WTC11 (cell line): Measurements from ENCODE around the gene CELF2. TPM values are rescaled to one million over a fixed set of nuclear protein-coding genes. Genes with fewer than 3 reads are reported as not detected.

Experiments used
- ATAC-seq: fragments of 200-7000 bp; cut with Tn5 transposase; 2 replicates; pipeline ENCODE4 v1.10.0; 2021; ENCODE audit warnings: mild to moderate bottlenecking, moderate library complexity
- CTCF ChIA-PET: fragments of 300-600 bp; sonication (Branson Sonifier 250); formaldehyde crosslinking; loops from one replicate; lab custom pipeline; 2021; ENCODE audit warnings: antibody characterized with exemption; lab: Charles Lee
- POLR2A ChIA-PET: fragments of 350-600 bp; sonication (Branson Sonifier 250); formaldehyde crosslinking; loops from one replicate; lab custom pipeline; 2021; ENCODE audit warnings: antibody characterized with exemption; lab: Charles Lee
- DNase-seq: peaks from one replicate; pipeline ENCODE4 v3.0.0; 2021; ENCODE audit warnings: low spot score
- H3K27ac Mint-ChIP-seq: 2 replicates; pipeline ENCODE4 v1.8.0; 2021; ENCODE audit warnings: mixed read lengths
- H3K27me3 Mint-ChIP-seq: 2 replicates; pipeline ENCODE4 v1.8.0; 2021; ENCODE audit warnings: low read depth, mild to moderate bottlenecking, moderate library complexity, mixed read lengths
- H3K36me3 Mint-ChIP-seq: 2 replicates; pipeline ENCODE4 v1.8.0; 2021; ENCODE audit warnings: mixed read lengths
- H3K4me1 Mint-ChIP-seq: 2 replicates; pipeline ENCODE4 v1.8.0; 2022; ENCODE audit warnings: mixed read lengths
- H3K4me3 Mint-ChIP-seq: 2 replicates; pipeline ENCODE4 v1.8.0; 2021; ENCODE audit warnings: mild to moderate bottlenecking, moderate library complexity, mixed read lengths
- H3K9me3 Mint-ChIP-seq: 2 replicates; pipeline ENCODE4 v1.8.0; 2021; ENCODE audit warnings: mixed read lengths
- ATF3 ChIP-seq: sonication (generic); formaldehyde crosslinking; conservative IDR thresholded peaks from 2 replicates; pipeline ENCODE4 v1.8.1; 2022; ENCODE audit warnings: mild to moderate bottlenecking, missing genetic modification reagents
- ELF4 ChIP-seq: sonication (generic); formaldehyde crosslinking; IDR thresholded peaks from 2 replicates; pipeline ENCODE4 v1.8.1; 2022; ENCODE audit warnings: low read depth, mild to moderate bottlenecking, moderate library complexity, missing genetic modification reagents
- FOXP1 ChIP-seq: sonication (generic); formaldehyde crosslinking; IDR thresholded peaks from 2 replicates; pipeline ENCODE4 v1.8.0; 2022; ENCODE audit warnings: missing genetic modification reagents, mild to moderate bottlenecking, moderate library complexity, borderline replicate concordance
- GABPB1 ChIP-seq: sonication (generic); formaldehyde crosslinking; IDR thresholded peaks from 2 replicates; pipeline ENCODE4 v1.8.1; 2023; ENCODE audit warnings: mild to moderate bottlenecking, missing genetic modification reagents
- GRHL2 ChIP-seq: fragments of 250-450 bp; sonication (Bioruptor Pico); IDR thresholded peaks from 2 replicates; pipeline ENCODE4 v1.8.0; 2022; ENCODE audit warnings: mild to moderate bottlenecking, moderate library complexity; ENCODE audit not compliant: insufficient replicate concordance, severe bottlenecking
- HMGXB4 ChIP-seq: sonication (generic); formaldehyde crosslinking; IDR thresholded peaks from 2 replicates; pipeline ENCODE4 v1.8.1; 2023; ENCODE audit warnings: mild to moderate bottlenecking, moderate library complexity, missing genetic modification reagents
- JAZF1 ChIP-seq: fragments of 250-450 bp; sonication (Bioruptor Pico); IDR thresholded peaks from 2 replicates; pipeline ENCODE4 v1.9.0; 2021; ENCODE audit warnings: moderate library complexity, mild to moderate bottlenecking, inconsistent platforms
- NFATC4 ChIP-seq: fragments of 250-450 bp; sonication (Bioruptor Pico); IDR thresholded peaks from 2 replicates; pipeline ENCODE4 v1.9.0; 2021; ENCODE audit warnings: mild to moderate bottlenecking
- NFYB ChIP-seq: sonication (generic); formaldehyde crosslinking; conservative IDR thresholded peaks from 2 replicates; pipeline ENCODE4 v1.8.0; 2022; ENCODE audit warnings: low read depth, missing genetic modification reagents
- NR2C2 ChIP-seq: sonication (generic); formaldehyde crosslinking; IDR thresholded peaks from 2 replicates; pipeline ENCODE4 v1.8.0; 2022; ENCODE audit warnings: mild to moderate bottlenecking, missing genetic modification reagents
- PRRX2 ChIP-seq: fragments of 250-450 bp; sonication (Bioruptor Pico); IDR thresholded peaks from 2 replicates; pipeline ENCODE4 v1.8.0; 2021; ENCODE audit warnings: mild to moderate bottlenecking
- RORB ChIP-seq: fragments of 250-450 bp; sonication (Bioruptor Pico); IDR thresholded peaks from 2 replicates; pipeline ENCODE4 v1.9.0; 2021; ENCODE audit warnings: mild to moderate bottlenecking
- ZNF121 ChIP-seq: sonication (generic); formaldehyde crosslinking; IDR thresholded peaks from 2 replicates; pipeline ENCODE4 v1.8.0; 2023; ENCODE audit warnings: missing genetic modification reagents
- ZNF138 ChIP-seq: sonication (generic); formaldehyde crosslinking; conservative IDR thresholded peaks from 2 replicates; pipeline ENCODE4 v1.8.1; 2022; ENCODE audit warnings: mild to moderate bottlenecking, moderate library complexity, missing genetic modification reagents
- total RNA-seq: library from RNA; stranded (reverse); gene quantifications from 3 replicates; pipeline ENCODE4 v1.2.3, GENCODE V29; 2021
- TF ChIP-seq, protein P1 (sequence below): sonication (generic); formaldehyde crosslinking; IDR thresholded peaks from 2 replicates; pipeline ENCODE4 v1.8.0; 2023; ENCODE audit warnings: missing genetic modification reagents
- TF ChIP-seq, protein P2 (sequence below): fragments of 250-450 bp; sonication (Bioruptor Pico); IDR thresholded peaks from 2 replicates; pipeline ENCODE4 v1.9.0; 2021; ENCODE audit warnings: mild to moderate bottlenecking, borderline replicate concordance
- TF ChIP-seq, protein P3 (sequence below): sonication (generic); formaldehyde crosslinking; IDR thresholded peaks from 2 replicates; pipeline ENCODE4 v1.8.0; 2022; ENCODE audit warnings: mild to moderate bottlenecking, missing genetic modification reagents
- TF ChIP-seq, protein P4 (sequence below): sonication (generic); formaldehyde crosslinking; IDR thresholded peaks from 2 replicates; pipeline ENCODE4 v1.8.1; 2023; ENCODE audit warnings: mild to moderate bottlenecking, missing genetic modification reagents

The CELF2 gene
- total RNA-seq, 1 experiment from 2014 or later, result 24.6 TPM

- no peak for TF ChIP-seq ATF3
Measured at GRCh38 chr10:11274452-11274851, 256.8 kb downstream of the CELF2 start (continued).

- no peak for TF ChIP-seq ZNF121 (CRISPR knock-in tag)
- no peak for TF ChIP-seq ZNF138 (CRISPR knock-in tag)
- TF ChIP-seq HMGXB4 (CRISPR knock-in tag), result no peak
- TF ChIP-seq, protein P1, sequence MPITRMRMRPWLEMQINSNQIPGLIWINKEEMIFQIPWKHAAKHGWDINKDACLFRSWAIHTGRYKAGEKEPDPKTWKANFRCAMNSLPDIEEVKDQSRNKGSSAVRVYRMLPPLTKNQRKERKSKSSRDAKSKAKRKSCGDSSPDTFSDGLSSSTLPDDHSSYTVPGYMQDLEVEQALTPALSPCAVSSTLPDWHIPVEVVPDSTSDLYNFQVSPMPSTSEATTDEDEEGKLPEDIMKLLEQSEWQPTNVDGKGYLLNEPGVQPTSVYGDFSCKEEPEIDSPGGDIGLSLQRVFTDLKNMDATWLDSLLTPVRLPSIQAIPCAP (CRISPR knock-in tag), result no peak
- TF ChIP-seq FOXP1 (CRISPR knock-in tag), result no peak
- TF ChIP-seq NFYB (CRISPR knock-in tag), result no peak
- TF ChIP-seq, protein P2, sequence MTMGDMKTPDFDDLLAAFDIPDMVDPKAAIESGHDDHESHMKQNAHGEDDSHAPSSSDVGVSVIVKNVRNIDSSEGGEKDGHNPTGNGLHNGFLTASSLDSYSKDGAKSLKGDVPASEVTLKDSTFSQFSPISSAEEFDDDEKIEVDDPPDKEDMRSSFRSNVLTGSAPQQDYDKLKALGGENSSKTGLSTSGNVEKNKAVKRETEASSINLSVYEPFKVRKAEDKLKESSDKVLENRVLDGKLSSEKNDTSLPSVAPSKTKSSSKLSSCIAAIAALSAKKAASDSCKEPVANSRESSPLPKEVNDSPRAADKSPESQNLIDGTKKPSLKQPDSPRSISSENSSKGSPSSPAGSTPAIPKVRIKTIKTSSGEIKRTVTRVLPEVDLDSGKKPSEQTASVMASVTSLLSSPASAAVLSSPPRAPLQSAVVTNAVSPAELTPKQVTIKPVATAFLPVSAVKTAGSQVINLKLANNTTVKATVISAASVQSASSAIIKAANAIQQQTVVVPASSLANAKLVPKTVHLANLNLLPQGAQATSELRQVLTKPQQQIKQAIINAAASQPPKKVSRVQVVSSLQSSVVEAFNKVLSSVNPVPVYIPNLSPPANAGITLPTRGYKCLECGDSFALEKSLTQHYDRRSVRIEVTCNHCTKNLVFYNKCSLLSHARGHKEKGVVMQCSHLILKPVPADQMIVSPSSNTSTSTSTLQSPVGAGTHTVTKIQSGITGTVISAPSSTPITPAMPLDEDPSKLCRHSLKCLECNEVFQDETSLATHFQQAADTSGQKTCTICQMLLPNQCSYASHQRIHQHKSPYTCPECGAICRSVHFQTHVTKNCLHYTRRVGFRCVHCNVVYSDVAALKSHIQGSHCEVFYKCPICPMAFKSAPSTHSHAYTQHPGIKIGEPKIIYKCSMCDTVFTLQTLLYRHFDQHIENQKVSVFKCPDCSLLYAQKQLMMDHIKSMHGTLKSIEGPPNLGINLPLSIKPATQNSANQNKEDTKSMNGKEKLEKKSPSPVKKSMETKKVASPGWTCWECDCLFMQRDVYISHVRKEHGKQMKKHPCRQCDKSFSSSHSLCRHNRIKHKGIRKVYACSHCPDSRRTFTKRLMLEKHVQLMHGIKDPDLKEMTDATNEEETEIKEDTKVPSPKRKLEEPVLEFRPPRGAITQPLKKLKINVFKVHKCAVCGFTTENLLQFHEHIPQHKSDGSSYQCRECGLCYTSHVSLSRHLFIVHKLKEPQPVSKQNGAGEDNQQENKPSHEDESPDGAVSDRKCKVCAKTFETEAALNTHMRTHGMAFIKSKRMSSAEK (CRISPR knock-in tag), result no peak
- no peak for TF ChIP-seq GABPB1 (CRISPR knock-in tag)
- no peak for TF ChIP-seq NFATC4 (CRISPR knock-in tag)
- no peak for TF ChIP-seq GRHL2 (CRISPR knock-in tag)
- TF ChIP-seq RORB (CRISPR knock-in tag), result no peak
- no peak for TF ChIP-seq NR2C2 (CRISPR knock-in tag)
- no peak for TF ChIP-seq PRRX2 (CRISPR knock-in tag)
- H3K27ac Mint-ChIP-seq, result peak overlapping the region; percentile 44; the same call in 1 of the 2 replicates
- no peak overlapping the region for H3K4me3 Mint-ChIP-seq
- ChIA-PET POLR2A (no interaction called here), CTCF (no interaction called here)
- no peaks in the 10 kb centered on the region for H3K9me3 Mint-ChIP-seq
- H3K27me3 Mint-ChIP-seq, result no peaks in the 10 kb centered on the region
- no peak for ATAC-seq
- H3K4me1 Mint-ChIP-seq, result peaks cover 22% of the 10 kb centered on the region
- no peak for DNase-seq
- no peaks in the 10 kb centered on the region for H3K36me3 Mint-ChIP-seq
Measured at GRCh38 chr10:11275651-11276050, 258.0 kb downstream of the CELF2 start.

DNA sequence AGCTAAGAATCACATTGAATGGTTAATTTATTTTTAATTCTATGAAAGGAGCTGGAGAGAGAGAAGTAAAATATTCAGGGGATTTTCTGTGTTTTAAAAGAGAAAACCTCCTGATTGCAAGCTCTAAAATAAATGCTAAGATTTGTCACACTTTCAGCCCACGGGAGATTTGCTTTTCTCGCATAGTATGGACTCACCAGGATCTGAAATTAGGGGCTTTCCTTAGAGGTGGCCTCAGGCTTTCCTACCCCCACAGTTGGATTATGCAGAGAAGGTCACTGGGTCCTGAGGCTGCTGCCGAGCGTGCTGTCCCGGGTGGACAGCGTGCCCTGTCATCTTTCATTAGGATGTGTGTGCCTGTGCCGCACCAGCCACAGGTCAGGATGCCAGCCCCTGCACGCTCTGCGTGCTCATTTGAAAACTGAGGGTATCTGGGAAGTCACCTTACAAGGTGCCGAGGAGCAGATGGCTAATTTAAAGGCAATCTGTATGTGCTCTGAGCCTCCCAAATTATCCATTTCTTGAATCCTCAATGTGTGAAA, 258.8 kb downstream of the CELF2 start:
- ChIA-PET POLR2A (no interaction called here), CTCF (interaction anchor here (0.9 kb wide), 1 partner anchor 25 kb away, joined by 3 read pairs; no protein-coding TSS in a partner anchor)
- Mint-ChIP-seq H3K9me3 (no peaks in the 10 kb centered on the region), H3K27me3 (no peaks in the 10 kb centered on the region), H3K27ac (no peak overlapping the region), H3K36me3 (no peaks in the 10 kb centered on the region), H3K4me3 (no peak overlapping the region), H3K4me1 (peaks cover 16% of the 10 kb centered on the region)
- no peak for DNase-seq
- no peak for ATAC-seq
- no peak for TF ChIP-seq ELF4
- TF ChIP-seq ZNF138 (CRISPR knock-in tag), result no peak
- TF ChIP-seq, protein P3, sequence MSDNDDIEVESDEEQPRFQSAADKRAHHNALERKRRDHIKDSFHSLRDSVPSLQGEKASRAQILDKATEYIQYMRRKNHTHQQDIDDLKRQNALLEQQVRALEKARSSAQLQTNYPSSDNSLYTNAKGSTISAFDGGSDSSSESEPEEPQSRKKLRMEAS (CRISPR knock-in tag), result no peak
- no peak for TF ChIP-seq JAZF1 (CRISPR knock-in tag)
- TF ChIP-seq RORB (CRISPR knock-in tag), result no peak
- TF ChIP-seq, protein P4, sequence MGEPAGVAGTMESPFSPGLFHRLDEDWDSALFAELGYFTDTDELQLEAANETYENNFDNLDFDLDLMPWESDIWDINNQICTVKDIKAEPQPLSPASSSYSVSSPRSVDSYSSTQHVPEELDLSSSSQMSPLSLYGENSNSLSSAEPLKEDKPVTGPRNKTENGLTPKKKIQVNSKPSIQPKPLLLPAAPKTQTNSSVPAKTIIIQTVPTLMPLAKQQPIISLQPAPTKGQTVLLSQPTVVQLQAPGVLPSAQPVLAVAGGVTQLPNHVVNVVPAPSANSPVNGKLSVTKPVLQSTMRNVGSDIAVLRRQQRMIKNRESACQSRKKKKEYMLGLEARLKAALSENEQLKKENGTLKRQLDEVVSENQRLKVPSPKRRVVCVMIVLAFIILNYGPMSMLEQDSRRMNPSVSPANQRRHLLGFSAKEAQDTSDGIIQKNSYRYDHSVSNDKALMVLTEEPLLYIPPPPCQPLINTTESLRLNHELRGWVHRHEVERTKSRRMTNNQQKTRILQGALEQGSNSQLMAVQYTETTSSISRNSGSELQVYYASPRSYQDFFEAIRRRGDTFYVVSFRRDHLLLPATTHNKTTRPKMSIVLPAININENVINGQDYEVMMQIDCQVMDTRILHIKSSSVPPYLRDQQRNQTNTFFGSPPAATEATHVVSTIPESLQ (CRISPR knock-in tag), result no peak
